ES-I3 (cell line): Measurements from ENCODE around the gene CADPS2.
"Not testable (repeated sequence)": the region's sequence is repeated elsewhere in the genome, so short reads cannot be mapped to it uniquely, and the experiment has no call there.

Experiments used
- H3K36me3 ChIP-seq: 2 replicates; pipeline ENCODE4 v1.6.1; 2013; ENCODE audit warnings: mild to moderate bottlenecking, low read length, control low read depth, moderate library complexity; ENCODE audit not compliant: insufficient read depth
- H3K4me1 ChIP-seq: 2 replicates; pipeline ENCODE4 v1.6.1; 2013; ENCODE audit warnings: mild to moderate bottlenecking, control low read depth, low read length; ENCODE audit not compliant: insufficient read depth
- H3K9ac ChIP-seq: 2 replicates; pipeline ENCODE4 v1.6.1; 2013; ENCODE audit warnings: low read depth, mild to moderate bottlenecking, low read length, moderate library complexity
- H3K9me3 ChIP-seq: 2 replicates; pipeline ENCODE4 v1.6.1; 2013; ENCODE audit warnings: mild to moderate bottlenecking, low read length, moderate library complexity; ENCODE audit not compliant: control insufficient read depth, insufficient read depth

CADPS2 gene

GRCh38 chr7:122695816-122696215 is 190.4 kb downstream of the CADPS2 start:
- Histone ChIP-seq H3K9ac (no peak overlapping the region), H3K36me3 (no peaks in the 10 kb centered on the region), H3K9me3 (peaks cover 4% of the 10 kb centered on the region; the same call in 1 of the 2 replicates), H3K4me1 (peaks cover 8% of the 10 kb centered on the region; the same call in 1 of the 2 replicates)

DNA sequence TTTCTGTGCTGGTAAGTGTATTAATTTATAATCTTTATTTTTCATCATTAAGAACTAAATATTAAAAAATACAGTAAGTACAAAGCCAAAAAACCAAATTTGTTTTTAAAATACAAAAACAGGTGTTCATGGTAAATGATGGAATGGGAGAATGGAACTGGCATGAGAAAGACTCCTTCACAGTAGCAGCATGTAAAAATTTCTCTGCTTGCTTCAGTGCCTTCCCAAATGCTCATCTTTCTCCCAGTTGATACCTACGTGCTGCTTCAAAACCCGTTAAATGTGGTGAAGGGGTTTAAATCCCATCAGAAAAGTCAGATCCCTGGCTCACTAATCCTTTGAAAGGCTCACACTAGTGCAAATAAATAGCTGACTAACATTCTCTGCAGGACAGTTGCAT is 191.6 kb downstream of the CADPS2 start:
- peaks cover 4% of the 10 kb centered on the region; the same call in 1 of the 2 replicates for H3K9me3 ChIP-seq
- peaks cover 8% of the 10 kb centered on the region; the same call in 1 of the 2 replicates for H3K4me1 ChIP-seq
- no peaks in the 10 kb centered on the region for H3K36me3 ChIP-seq
- H3K9ac ChIP-seq, result no peak overlapping the region

DNA sequence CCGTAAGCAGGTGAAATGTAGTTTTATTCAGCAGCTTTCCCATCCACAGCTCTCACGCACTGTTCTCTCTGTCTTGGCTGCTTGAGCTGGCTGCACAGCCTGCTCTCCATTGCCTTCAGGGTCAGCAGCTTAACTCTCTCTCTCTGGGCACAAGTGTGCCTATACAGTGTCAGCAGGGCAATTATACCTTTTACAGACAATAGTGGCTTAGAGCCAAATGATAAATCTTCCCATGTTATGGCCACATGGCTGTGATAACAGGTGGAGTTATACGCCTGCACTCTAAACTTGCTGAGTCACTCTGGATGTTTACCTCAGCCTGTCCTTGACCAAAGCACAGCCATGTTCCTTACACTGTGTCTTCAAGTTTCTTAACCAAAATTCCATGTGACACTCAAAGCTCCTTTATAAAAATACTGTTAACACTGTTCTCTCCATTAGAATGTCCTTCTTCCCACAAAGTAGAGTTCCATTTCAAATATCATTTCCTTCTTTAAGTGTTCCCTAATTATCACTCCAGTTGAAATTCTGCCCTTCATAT is 193.4 kb downstream of the CADPS2 start:
- Histone ChIP-seq H3K9me3 (peaks cover 4% of the 10 kb centered on the region; the same call in 1 of the 2 replicates), H3K4me1 (peaks cover 8% of the 10 kb centered on the region; the same call in 1 of the 2 replicates), H3K9ac (no peak overlapping the region), H3K36me3 (no peaks in the 10 kb centered on the region)

- peaks cover 4% of the 10 kb centered on the region; the same call in 1 of the 2 replicates for H3K9me3 ChIP-seq
- H3K4me1 ChIP-seq, result peaks cover 8% of the 10 kb centered on the region; the same call in 1 of the 2 replicates
- no peak overlapping the region for H3K9ac ChIP-seq
- H3K36me3 ChIP-seq, result no peaks in the 10 kb centered on the region
Observed at GRCh38 chr7:122691569-122692235, 194.6 kb downstream of the CADPS2 start.

- Histone ChIP-seq H3K36me3 (no peaks in the 10 kb centered on the region), H3K9me3 (peaks cover 4% of the 10 kb centered on the region; the same call in 1 of the 2 replicates), H3K4me1 (peaks cover 7% of the 10 kb centered on the region; the same call in 1 of the 2 replicates), H3K9ac (no peak overlapping the region)
Observed at GRCh38 chr7:122689346-122690109, 196.7 kb downstream of the CADPS2 start.

- no peak overlapping the region for H3K9ac ChIP-seq
Observed at GRCh38 chr7:122688400-122688998, 197.8 kb downstream of the CADPS2 start.

GRCh38 chr7:122686360-122686878 is 199.8 kb downstream of the CADPS2 start:
- Histone ChIP-seq H3K9me3 (no peaks in the 10 kb centered on the region), H3K9ac (no peak overlapping the region), H3K4me1 (peaks cover 7% of the 10 kb centered on the region; the same call in 1 of the 2 replicates), H3K36me3 (no peaks in the 10 kb centered on the region)

More at GRCh38 chr7:122688400-122688998, 197.8 kb downstream of the CADPS2 start:
- Histone ChIP-seq H3K4me1 (peaks cover 7% of the 10 kb centered on the region; the same call in 1 of the 2 replicates), H3K9me3 (peaks cover 3% of the 10 kb centered on the region; the same call in 1 of the 2 replicates), H3K36me3 (no peaks in the 10 kb centered on the region)

DNA sequence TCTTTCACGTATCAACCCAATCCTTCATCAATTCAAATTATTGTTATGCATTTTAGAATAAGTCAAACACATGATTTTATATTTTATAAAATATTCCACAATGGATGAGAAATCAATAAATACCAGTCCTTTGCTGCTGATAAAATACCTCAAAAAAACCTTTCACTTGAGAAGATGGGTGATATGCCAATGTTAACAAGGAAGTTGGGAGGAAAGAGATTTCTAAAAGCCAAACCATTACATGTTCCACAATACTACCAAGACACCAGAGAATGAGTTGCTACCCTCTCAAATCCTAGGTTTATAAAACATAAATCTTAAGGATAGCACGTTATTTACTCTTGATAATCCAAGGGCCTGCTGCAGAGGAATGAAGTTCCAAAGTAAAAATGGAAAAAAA is 201.8 kb downstream of the CADPS2 start:
- H3K36me3 ChIP-seq, result no peaks in the 10 kb centered on the region
- no peak overlapping the region for H3K9ac ChIP-seq
- no peaks in the 10 kb centered on the region for H3K9me3 ChIP-seq
- H3K4me1 ChIP-seq, result peaks cover 13% of the 10 kb centered on the region; the same call in 1 of the 2 replicates

GRCh38 chr7:122682815-122683550 is 203.3 kb downstream of the CADPS2 start:
- no peak overlapping the region for H3K9ac ChIP-seq
- no peaks in the 10 kb centered on the region for H3K36me3 ChIP-seq
- H3K4me1 ChIP-seq, result peaks cover 14% of the 10 kb centered on the region; the same call in 1 of the 2 replicates
- no peaks in the 10 kb centered on the region for H3K9me3 ChIP-seq

DNA sequence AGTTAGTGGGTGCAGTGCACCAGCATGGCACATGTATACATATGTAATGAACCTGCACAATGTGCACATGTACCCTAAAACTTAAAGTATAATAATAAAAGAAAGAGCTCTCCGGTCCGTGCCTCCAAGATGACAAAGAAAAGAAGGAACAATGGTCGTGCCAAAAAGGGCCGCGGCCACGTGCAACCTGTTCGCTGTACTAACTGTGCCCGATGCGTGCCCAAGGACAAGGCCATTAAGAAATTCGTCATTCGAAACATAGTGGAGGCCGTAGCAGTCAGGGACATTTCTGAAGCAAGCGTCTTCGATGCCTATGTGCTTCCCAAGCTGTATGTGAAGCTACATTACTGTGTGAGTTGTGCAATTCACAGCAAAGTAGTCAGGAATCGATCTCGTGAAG is 205.1 kb downstream of the CADPS2 start:
- not testable (repeated sequence) for H3K9me3 ChIP-seq, H3K9ac ChIP-seq, H3K36me3 ChIP-seq
- H3K4me1 ChIP-seq, result peaks cover 18% of the 10 kb centered on the region; the same call in 1 of the 2 replicates

DNA sequence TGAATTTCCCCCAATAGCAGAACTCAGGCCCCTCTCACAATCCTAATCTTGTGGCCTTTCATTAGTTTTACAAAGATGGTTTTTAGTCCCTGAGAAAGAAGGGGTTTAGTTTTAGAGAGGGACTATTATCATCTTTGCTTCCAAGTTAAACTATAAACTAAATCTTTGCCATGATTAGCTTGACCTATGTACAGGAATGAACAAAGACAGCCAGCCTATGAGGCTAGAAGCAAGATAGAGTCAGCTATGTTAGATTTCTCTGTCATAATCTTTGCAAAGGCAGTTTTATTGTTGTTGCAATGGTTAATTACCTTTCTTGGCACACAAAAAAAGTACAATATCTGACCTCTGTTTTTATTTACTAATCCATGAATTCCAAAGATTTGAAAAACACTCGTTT is 206.4 kb downstream of the CADPS2 start:
- no peaks in the 10 kb centered on the region for H3K9me3 ChIP-seq
- H3K9ac ChIP-seq, result no peak overlapping the region
- peaks cover 16% of the 10 kb centered on the region; the same call in 1 of the 2 replicates for H3K4me1 ChIP-seq
- no peaks in the 10 kb centered on the region for H3K36me3 ChIP-seq

GRCh38 chr7:122679269-122679709 is 207.0 kb downstream of the CADPS2 start:
- H3K9ac ChIP-seq, H3K36me3 ChIP-seq, H3K9me3 ChIP-seq: not testable (repeated sequence)
- peaks cover 16% of the 10 kb centered on the region; the same call in 1 of the 2 replicates for H3K4me1 ChIP-seq

- H3K9ac ChIP-seq, result no peak overlapping the region
- H3K9me3 ChIP-seq, result no peaks in the 10 kb centered on the region
Observed at GRCh38 chr7:122677149-122677548, 209.1 kb downstream of the CADPS2 start.

More at GRCh38 chr7:122677149-122677548, 209.1 kb downstream of the CADPS2 start:
- Histone ChIP-seq H3K4me1 (peaks cover 16% of the 10 kb centered on the region; the same call in 1 of the 2 replicates), H3K36me3 (no peaks in the 10 kb centered on the region)
